Loucy (cell line): Measurements from ENCODE around the gene NANOS1.

ENCODE experiments used
- H2AFZ ChIP-seq: fragments of 200-600 bp; sonication (generic); 2 replicates; pipeline ENCODE4 v1.6.0; 2016; ENCODE audit warnings: antibody characterized with exemption, mild to moderate bottlenecking, low read length, moderate library complexity
- H3F3A ChIP-seq: fragments of 200-600 bp; 2 replicates; pipeline ENCODE4 v1.6.0; 2016; ENCODE audit warnings: antibody characterized with exemption, low read depth, mild to moderate bottlenecking
- H3K27me3 ChIP-seq: fragments of 200-600 bp; sonication (generic); 2 replicates; pipeline ENCODE4 v1.6.1; 2014; ENCODE audit warnings: low read length, mild to moderate bottlenecking; ENCODE audit not compliant: insufficient read depth, poor library complexity, severe bottlenecking
- H3K36me3 ChIP-seq: fragments of 200-600 bp; sonication (generic); 2 replicates; pipeline ENCODE4 v1.6.1; 2016; ENCODE audit warnings: low read length; ENCODE audit not compliant: insufficient read depth
- H3K4me1 ChIP-seq: fragments of 200-600 bp; sonication (generic); 2 replicates; pipeline ENCODE4 v1.5.1; 2014; ENCODE audit warnings: low read length, mild to moderate bottlenecking; ENCODE audit not compliant: insufficient read depth, poor library complexity, severe bottlenecking
- H3K4me2 ChIP-seq: fragments of 200-600 bp; sonication (generic); 2 replicates; pipeline ENCODE4 v1.6.0; 2014; ENCODE audit warnings: antibody characterized with exemption, low read length, low read depth, mild to moderate bottlenecking; ENCODE audit not compliant: poor library complexity, severe bottlenecking
- H3K4me3 ChIP-seq: fragments of 200-600 bp; sonication (generic); 2 replicates; pipeline ENCODE4 v1.5.1; 2014; ENCODE audit warnings: low read length, mild to moderate bottlenecking, mixed read lengths; ENCODE audit not compliant: poor library complexity, severe bottlenecking
- H3K79me2 ChIP-seq: fragments of 200-600 bp; sonication (generic); 2 replicates; pipeline ENCODE4 v1.6.1; 2014; ENCODE audit warnings: low read length; ENCODE audit not compliant: insufficient read depth
- H3K9ac ChIP-seq: fragments of 200-600 bp; sonication (generic); 2 replicates; pipeline ENCODE4 v1.6.0; 2014; ENCODE audit warnings: mild to moderate bottlenecking, low read depth, low read length, moderate library complexity; ENCODE audit not compliant: poor library complexity, severe bottlenecking
- H3K9me2 ChIP-seq: fragments of 200-600 bp; sonication (generic); replicated peaks from 2 replicates; pipeline ENCODE4 v1.6.1; 2016; ENCODE audit warnings: low read depth, low read length, mixed read lengths
- H3K9me3 ChIP-seq: fragments of 200-600 bp; sonication (generic); 2 replicates; pipeline ENCODE4 v1.6.1; 2014; ENCODE audit warnings: mild to moderate bottlenecking, antibody characterized with exemption, low read length, low read depth; ENCODE audit not compliant: insufficient read depth
- H4K20me1 ChIP-seq: fragments of 200-600 bp; sonication (generic); 2 replicates; pipeline ENCODE4 v1.6.0; 2014; ENCODE audit warnings: antibody characterized with exemption, low read length, mild to moderate bottlenecking; ENCODE audit not compliant: insufficient read depth, poor library complexity, severe bottlenecking
- EZH2phosphoT487 ChIP-seq: fragments of 200-600 bp; IDR thresholded peaks from 2 replicates; pipeline ENCODE4 v1.6.1; 2018; ENCODE audit warnings: antibody characterized with exemption, mild to moderate bottlenecking, moderate library complexity, borderline replicate concordance
- TF ChIP-seq, protein P1 (sequence below): fragments of 200-600 bp; sonication (generic); conservative IDR thresholded peaks from 2 replicates; pipeline ENCODE4 v1.5.1; 2014; ENCODE audit warnings: mild to moderate bottlenecking, antibody characterized with exemption, low read length

NANOS1 gene

DNA sequence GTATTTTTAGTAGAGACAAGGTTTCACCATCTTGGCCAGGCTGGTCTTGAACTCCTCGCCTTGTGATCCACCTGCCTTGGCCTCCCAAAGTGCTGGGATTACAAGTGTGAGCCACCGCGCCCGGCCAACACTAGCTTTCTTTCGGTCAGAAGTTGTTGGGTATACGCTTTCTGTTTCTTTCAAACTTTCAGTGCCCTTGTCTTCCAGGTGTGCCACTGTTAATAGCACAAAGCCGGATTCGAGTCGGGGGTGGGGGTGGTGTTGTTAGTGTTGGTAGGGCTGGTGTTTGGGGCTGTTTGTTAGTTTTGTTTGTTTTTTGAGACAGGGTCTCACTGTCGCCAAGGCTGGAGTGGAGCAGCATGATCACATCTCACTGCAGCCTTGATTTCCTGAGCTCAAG, 33.8 kb upstream of the NANOS1 start:
- no peaks in the 10 kb centered on the region for H3K4me1 ChIP-seq
- TF ChIP-seq, protein P1, sequence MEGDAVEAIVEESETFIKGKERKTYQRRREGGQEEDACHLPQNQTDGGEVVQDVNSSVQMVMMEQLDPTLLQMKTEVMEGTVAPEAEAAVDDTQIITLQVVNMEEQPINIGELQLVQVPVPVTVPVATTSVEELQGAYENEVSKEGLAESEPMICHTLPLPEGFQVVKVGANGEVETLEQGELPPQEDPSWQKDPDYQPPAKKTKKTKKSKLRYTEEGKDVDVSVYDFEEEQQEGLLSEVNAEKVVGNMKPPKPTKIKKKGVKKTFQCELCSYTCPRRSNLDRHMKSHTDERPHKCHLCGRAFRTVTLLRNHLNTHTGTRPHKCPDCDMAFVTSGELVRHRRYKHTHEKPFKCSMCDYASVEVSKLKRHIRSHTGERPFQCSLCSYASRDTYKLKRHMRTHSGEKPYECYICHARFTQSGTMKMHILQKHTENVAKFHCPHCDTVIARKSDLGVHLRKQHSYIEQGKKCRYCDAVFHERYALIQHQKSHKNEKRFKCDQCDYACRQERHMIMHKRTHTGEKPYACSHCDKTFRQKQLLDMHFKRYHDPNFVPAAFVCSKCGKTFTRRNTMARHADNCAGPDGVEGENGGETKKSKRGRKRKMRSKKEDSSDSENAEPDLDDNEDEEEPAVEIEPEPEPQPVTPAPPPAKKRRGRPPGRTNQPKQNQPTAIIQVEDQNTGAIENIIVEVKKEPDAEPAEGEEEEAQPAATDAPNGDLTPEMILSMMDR: no peak
- TF ChIP-seq EZH2phosphoT487: no peak
- no peaks in the 10 kb centered on the region for H3K27me3 ChIP-seq
- H3K9me3 ChIP-seq: no peaks in the 10 kb centered on the region
- no peaks in the 10 kb centered on the region for H3K9me2 ChIP-seq
- no peaks in the 10 kb centered on the region for H3K36me3 ChIP-seq
- no peaks in the 10 kb centered on the region for H3K79me2 ChIP-seq
- H4K20me1 ChIP-seq: no peaks in the 10 kb centered on the region
- no peak overlapping the region for H3K4me2 ChIP-seq
- no peak overlapping the region for H3K4me3 ChIP-seq
- H3F3A ChIP-seq: no peaks in the 10 kb centered on the region
- no peak overlapping the region for H2AFZ ChIP-seq
- no peak overlapping the region for H3K9ac ChIP-seq

DNA sequence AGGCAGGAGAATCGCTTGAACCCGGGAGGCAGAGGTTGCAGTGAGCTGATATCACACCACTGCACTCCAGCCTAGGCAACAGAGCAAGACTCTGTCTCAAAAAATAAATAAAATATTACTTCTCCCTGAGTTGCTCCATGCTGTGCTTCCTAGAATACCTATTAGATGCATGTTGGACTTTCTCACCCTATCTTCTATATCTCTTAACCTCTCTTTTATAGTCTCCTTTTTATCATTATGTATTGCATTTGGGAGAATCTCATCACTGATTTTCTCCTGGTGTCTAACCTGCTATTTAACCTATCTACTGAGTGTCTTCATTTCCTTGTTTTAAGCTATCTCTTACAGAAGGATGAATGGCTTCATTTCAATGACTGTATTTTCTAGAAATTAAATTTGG, 32.1 kb upstream of the NANOS1 start:
- H3K9me2 ChIP-seq: no peaks in the 10 kb centered on the region
- no peaks in the 10 kb centered on the region for H3K4me1 ChIP-seq
- H4K20me1 ChIP-seq: no peaks in the 10 kb centered on the region

DNA sequence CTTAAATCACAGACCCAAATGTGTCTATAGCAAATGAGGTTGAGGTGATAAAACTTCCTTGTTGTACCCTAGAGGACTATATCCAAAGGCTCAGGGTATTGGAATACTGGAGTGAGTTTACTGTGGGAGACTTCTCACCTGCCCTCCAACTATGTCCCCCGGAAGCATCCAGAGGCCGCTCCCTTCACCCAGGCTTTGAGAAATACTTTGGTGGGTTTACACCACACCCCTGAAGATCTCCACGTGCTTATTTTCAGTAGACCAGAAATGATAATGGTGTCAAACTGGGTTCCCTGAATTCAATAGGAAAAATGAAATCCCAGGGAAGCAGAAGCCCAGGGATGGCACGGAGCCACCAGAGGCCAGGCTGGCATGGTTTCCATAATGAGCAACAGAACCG, 31.3 kb upstream of the NANOS1 start:
- no peaks in the 10 kb centered on the region for H4K20me1 ChIP-seq
- no peak for TF ChIP-seq EZH2phosphoT487
- TF ChIP-seq, protein P1: no peak
- H3F3A ChIP-seq: no peaks in the 10 kb centered on the region
- no peak overlapping the region for H3K4me2 ChIP-seq
- H3K4me3 ChIP-seq: no peak overlapping the region
- no peaks in the 10 kb centered on the region for H3K27me3 ChIP-seq
- no peak overlapping the region for H3K9ac ChIP-seq
- no peaks in the 10 kb centered on the region for H3K4me1 ChIP-seq
- H3K36me3 ChIP-seq: no peaks in the 10 kb centered on the region
- no peaks in the 10 kb centered on the region for H3K9me3 ChIP-seq
- no peak overlapping the region for H2AFZ ChIP-seq
- H3K9me2 ChIP-seq: no peaks in the 10 kb centered on the region
- no peaks in the 10 kb centered on the region for H3K79me2 ChIP-seq

More for the DNA sequence above, 32.1 kb upstream of the NANOS1 start:
- TF ChIP-seq EZH2phosphoT487: no peak
- TF ChIP-seq, protein P1: no peak
- Histone ChIP-seq H3K9ac (no peak overlapping the region), H3K4me3 (no peak overlapping the region), H3K4me2 (no peak overlapping the region), H3F3A (no peaks in the 10 kb centered on the region), H3K36me3 (no peaks in the 10 kb centered on the region), H3K9me3 (no peaks in the 10 kb centered on the region), H3K27me3 (no peaks in the 10 kb centered on the region), H3K79me2 (no peaks in the 10 kb centered on the region), H2AFZ (no peak overlapping the region)
